NCI-H2029 treated with DMSO at 0.1 percent for 48 hours (cell line): ENCODE data around the gene PCYT2.

Experiments used
- DNase-seq: peaks from one replicate; lab custom pipeline; 2025; lab: John Stamatoyannopoulos, UW

PCYT2 gene

DNA sequence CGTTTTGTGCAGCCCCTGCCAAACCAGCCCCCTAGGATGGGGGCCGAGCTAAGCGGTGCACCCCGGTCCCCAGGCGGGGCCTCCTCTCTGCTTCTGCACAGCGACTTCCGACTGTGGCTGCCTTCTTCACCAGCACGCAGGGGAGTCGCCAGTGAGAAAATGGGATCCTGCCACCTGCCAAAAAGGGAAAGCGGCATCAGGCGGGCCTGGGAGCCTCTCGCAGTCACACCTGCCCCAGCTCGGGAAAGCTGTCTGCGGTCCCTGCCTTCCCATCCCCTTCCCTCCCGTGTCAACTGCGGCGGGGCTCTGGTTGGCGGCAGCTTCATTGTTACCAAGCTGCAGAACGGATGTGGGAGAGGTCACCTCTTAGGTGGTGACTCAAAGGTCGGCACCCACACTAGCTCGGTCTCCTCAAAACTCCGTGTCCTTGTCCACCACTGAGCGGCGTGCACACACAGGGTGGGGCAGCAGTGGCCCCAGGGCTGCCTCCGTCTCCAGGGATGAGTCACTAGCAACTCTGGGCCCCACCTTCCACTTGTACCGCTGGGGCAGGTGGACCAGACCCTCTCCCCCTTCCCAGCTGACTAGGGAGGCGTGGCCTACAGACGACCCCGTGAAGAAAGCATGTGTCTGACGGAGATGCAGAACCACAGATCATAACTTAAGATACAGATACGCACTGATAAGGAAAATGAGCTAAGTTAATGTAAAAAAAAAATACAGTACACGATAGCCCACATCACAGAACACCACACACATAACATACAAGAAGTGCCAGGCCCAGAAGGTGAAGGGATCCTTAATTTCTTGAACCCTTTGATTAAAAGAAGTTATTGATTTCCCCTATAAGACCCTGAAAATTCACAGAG lies 1.5 kb upstream of the PCYT2 start:
- no peak for DNase-seq

DNA sequence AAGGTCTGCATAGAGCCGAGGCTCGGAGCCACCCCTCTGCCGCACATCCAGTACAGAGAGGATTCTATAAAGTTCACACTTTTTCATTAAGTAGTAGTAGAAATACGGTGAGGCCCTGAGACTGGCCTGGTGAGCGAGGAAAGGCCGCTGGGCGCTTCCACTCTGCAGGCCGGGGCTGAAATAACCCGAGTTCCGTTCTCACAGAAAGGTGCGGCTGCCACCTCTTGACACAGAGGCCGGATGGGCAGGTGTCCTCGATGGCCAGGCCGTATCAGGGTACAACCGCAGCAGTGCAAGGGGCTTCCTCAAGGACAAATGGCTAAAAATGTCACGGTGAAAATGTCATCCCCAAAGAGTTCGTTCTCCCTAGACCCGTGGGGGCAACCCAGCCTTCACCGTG lies 770 bp upstream of the PCYT2 start:
- DNase-seq = no peak

DNA sequence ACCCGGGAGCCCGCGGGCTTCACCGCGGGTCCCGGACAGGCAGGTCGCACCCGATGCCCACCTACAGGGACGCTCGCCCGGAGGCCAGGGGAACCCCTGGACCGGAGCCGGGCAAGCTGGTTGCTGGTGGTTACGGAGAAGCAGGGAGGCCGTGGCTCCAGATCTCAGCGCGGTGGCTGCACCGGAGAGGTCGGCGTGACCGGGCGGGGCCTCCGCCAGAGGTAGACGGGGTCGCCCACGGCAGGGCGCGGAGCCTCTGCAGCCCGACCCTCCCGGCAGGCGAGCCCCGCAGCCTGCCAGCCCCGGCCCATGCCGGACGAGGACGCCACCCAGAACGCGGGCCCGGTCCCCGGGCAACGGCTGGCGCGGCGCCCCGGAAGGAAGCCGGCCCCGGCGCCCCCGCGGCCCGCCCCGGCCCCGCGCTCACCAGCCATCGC lies 341 bp downstream of the PCYT2 start:
- no peak for DNase-seq

DNA sequence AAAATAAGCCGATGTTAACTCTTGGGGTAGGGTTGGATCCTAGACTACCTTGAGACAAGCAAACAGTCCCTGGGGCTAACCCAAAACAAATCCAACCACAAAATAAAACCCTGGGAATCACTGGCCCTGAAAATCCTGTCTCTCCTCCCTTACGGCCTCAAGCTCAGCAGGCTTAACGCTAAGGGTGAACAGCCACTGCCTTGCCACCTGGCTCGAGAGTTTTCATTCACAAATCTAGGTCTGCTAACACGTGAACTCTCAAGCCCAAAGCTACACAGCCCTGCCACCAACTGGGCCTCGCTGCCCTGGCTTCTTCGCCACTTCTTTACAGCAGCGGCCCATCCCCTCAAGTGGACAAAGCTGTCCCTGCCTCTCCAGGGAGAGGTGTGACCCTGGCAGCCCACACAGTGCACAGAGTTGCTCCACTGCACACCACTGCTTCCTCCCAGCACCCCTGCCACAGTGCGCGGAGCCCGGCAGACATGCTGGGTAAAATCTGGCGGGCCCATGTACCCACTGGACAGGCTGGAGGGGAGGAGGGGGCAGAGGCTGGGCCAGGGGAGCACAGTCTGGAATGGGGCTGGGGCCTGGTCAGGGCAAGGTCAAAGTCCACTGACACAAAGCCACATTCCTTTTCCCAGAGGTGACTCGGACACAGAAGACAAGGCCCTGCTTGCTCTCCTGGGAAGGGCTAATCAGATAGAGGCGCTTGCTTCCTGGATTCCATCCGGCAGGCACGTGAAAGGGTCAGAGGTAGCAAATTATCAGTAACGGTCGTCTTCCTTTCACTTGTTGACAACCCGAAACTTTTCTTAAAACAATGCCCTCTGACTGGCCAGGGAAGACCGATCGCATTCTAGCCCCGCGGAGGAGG lies 996 bp downstream of the PCYT2 start:
- DNase-seq = no peak

DNA sequence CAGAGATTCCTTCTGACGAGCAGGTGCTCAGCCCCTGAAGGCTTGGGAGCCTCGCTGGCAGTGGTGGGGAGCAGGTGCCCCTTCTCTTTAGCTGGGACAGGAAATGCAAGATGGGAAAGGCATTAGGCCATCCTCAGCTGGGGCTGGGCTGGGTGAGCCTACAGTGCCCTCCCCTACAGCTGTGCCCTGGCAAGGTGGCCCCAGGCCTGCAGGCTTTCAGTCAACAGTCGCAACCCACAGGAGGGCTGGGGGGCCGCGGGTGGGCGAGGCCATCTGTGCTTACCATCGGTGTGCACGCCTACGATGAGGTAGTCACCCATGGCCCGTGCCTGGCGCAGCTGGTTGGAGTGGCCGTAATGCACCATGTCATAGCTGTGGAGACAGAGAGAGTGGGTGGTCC lies 2.0 kb downstream of the PCYT2 start:
- no peak for DNase-seq

DNA sequence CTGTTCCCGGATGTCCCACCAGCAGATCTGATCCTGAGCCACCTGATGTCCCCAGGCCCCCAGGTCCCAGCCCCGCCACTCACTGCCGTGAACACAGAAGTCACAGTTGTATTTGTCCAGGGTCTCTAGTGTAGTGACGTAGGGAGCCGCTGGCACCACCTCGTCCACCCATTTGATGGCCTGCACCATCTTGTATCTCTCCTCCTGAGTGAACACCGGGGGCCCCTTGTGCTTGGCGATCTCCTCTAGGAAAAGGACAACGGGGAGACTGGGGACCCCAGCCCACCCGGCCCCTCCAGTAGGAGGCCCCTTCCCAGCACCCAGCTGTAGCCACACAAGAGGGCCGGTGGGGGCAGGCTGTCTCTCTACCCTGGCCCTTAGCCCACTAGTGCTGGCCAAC lies 2.4 kb downstream of the PCYT2 start:
- no peak for DNase-seq

DNA sequence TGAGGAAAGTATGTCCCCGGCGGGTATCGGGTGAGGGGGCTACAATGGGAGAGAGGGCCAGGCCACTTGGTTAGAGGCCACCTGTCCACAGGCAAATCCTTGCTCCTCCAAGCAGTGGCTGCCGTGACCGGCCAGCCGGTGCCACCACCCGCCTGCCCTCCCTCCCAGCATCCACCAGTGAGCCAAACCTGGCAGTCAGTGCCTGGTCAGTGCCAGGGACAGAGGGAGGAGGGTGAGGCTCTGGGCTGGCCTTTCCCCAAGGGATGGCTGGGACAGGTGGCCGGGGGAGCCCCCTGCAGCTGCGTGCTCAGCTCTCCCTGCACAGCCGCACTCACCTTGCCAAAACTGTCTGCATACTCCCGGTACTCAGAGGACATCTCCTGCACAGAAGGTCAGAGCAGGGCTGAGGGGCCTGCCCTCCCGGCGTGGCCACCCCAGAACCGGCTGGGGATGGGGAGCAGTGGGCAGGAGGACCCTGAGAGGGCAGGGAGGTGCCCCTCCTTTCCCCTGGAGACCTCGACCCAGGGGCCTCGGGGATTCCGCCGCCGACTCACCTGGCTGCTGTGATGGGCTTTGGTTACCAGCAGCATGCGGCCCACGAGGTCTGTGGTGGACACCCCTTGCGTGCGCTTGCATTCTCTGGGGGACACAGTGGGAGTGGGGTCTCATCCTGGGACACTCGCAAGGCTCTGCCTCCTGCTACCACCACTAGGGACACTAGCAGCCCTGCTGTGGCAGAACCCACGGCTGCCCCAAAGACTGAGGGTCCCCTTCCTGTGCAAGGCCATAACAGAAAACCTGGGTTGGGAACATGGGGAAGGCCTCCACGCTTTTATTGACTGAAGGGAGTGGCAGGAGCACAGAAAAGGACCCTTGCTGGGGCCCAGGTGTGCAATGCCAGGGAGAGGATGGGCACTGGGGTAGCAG lies 3.7 kb downstream of the PCYT2 start:
- no peak for DNase-seq

DNA sequence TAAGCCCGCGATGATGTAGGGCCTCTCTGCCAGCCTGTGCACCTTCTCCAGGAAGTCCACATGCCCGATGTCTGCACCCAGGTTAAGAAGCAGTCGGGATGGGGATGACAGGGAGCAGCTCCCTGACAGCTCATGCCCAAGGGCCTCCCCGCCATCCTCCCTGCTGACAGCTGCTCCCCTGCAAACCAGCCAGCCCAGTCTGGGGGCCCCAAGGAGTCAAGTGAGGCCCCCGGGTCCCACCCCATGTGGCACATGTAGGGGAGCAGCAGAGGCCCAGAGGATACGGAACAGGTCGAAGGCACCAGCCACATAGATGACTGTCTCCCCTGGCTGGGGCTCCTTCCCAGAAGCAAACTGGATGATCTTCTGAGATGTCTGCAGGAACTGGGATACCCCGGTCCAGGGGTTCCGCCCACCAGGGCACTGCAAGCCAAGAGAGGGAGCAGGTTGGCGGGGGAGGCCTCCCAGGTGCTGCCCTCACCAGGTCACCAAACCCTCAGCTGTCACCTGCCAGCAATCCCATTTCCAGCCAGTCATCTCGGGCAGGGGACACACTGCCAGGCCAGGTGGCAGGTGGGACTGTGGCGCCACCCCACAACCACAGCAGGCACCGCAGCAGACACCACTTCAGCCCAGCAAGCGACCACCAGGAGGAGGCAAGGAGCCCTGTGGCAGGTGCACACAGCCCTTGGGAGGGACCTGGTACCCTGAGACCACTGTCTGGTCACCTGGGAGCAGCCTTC lies 4.6 kb downstream of the PCYT2 start:
- no peak for DNase-seq

DNA sequence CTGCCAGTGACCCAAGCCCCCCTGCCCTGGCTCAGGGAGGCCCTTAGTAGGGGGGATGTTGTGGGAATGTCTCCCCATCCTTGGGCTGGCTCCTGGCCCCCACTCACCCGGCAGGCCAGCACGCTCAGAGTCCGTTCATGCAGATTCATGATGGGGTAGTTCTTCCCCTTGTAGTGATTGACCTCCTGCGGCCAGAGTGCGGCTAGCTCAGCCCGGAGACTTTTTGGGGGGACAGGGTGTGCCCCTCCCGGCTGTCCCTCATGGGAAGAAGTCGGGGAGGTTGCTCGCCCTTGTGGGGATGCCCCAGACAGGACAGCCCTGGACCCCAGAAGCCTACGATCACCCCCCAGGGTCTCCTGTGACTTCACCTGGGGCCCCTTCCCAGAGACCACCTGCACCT lies 5.2 kb downstream of the PCYT2 start:
- DNase-seq = no peak

DNA sequence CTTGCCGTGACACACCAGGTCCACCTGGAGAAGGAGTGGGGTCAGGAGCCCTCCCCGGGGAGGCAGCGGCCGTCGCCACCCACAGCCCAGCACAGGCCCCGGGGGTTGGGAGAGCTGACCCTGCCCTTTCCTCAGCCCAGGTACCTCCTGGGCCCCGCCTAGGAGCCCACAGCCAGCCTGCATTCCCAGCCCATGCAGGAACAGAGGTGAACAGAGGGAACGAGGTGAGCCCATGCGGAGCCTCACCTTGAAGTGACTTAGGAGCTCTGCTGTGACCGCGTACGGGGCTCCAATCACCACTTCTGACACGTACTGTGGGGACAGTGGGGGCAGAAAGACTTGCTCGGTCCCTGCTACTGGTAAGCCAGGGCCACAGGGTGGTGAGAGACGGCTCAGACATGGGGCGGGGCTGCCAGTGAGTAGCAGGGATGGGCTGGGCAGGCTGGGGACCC lies 5.7 kb downstream of the PCYT2 start:
- no peak for DNase-seq

DNA sequence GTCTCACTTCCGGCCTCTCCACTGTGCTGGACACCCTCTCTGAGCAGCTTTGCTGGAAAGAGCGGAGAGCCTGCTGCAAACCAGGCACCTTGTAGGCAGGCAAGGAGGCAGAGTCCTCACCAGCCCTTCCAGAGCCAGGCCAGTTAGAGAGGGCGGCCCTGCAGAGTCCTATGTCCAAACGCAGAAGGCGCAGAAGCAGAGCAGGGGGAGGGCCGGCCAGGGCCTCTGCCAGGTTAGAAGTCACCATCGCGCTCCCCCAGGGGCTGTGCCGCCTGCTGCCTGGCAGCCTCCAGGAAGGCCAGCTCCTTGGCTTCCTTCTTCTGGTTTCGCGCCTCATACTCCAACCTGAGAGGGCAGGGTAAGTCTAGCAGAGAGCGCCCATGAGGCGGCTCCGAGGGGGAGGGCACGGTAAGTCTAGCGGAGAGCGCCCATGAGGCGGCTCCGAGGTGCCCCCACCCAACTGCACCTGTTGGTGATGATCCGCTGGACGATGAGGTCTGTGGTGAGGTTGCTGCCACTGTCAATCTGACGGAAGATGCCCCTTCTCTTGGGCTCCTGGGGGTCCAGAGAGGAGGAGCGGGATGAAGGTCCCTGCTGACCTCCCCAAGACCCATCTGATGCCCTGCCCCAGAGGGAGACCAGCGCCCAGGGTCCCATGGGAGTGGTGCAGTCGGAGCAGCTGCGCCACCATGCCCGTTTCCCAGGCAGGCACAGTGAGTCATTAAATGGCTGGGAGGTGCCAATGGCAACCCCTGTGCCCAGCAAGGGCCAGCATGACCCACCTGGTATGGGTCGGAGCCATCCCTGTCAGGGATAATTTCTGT lies 6.4 kb downstream of the PCYT2 start:
- no peak for DNase-seq

DNA sequence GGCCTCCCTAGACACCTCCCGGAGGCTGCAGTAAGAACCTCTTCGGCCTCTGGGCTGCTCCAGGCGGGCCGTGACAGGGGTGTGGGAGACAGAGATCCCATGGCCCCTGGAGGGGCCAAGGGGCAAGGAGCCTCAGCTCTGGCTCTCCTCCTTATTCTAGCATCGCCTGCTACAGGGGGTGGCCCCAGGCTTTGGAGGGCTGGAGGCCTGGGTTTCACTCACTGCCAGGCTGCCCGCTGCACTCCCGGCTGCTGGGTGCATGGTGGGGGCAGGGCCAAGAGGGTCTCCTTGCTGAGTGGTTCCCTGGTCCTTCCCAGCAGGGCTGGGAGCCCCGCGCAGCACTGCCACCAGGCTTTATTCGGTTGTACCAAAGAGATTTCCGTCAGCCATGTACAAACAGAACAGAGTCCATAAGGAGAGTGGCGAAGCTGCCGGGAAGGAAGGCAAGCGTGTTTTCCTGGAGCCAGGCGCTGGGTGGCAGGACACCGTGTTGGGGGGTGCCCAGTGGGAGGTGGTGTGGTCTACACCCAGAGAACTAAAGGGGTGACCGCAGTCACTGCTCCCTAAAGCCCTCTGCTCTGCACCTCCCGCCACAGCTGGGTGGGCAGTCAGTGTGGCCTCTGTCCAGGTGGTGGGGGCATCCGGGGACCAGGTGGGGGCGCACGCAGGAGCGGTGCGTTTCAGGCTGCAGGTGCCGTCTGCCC lies 7.2 kb downstream of the PCYT2 start:
- no peak for DNase-seq

DNA sequence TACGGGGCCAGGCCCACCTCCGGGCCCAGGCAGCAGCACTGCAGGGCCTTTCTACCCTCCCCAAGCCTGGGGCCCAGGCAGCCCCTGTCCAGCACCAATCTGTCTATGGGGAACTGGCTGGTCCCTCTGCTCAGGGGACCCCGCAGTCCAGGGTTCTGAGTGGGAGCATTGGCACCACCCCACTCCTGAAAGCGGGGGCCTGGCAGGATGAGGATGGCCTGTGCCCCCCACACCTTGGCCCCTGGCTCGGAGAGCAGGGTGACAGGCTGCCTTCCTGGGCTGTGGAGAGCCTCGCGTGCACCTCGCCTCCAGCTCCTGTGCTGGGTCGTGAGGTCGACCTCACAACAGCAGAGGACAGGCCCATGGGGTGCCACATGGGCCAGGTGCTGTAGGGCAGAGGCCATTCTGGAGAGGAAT lies 7.8 kb downstream of the PCYT2 start:
- DNase-seq = no peak

DNA sequence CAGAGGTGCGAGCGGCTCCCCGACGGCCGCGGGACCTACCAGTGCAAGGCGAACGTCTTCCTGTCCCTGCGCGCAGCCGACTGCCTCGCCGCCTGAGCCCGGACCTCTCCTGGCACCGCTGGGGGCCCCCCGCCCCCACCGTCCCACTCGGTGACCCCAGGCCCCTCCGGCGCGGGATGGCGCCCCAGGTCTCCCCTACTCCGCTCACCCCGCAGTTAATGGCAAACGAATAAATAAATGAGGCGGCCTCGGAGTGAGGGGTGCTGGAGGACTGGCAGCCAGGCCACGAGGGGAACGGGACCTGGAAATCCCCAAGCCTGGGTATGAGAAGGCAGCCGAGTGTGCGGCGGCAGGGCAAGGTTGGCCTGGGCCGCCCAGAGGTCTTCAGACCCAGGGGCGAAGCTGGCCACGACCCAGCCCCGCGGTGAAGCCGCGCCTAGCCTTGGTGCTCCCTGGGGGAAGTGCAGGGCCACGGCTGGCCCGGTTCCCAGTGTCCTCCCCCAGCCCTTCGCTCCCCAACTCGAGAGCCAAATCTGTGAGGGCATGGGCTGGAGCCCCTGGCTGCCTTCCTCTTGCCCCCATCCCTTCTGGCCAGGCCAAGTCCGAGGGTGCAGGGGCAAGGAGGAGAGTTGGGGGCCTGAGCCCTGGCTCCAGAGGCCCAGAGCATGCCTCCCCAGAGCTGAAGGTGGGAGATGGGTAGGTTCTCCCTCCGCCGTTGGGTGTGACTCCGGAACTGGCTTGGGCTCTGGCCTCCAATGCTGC lies 8.4 kb downstream of the PCYT2 start:
- DNase-seq = no peak

DNA sequence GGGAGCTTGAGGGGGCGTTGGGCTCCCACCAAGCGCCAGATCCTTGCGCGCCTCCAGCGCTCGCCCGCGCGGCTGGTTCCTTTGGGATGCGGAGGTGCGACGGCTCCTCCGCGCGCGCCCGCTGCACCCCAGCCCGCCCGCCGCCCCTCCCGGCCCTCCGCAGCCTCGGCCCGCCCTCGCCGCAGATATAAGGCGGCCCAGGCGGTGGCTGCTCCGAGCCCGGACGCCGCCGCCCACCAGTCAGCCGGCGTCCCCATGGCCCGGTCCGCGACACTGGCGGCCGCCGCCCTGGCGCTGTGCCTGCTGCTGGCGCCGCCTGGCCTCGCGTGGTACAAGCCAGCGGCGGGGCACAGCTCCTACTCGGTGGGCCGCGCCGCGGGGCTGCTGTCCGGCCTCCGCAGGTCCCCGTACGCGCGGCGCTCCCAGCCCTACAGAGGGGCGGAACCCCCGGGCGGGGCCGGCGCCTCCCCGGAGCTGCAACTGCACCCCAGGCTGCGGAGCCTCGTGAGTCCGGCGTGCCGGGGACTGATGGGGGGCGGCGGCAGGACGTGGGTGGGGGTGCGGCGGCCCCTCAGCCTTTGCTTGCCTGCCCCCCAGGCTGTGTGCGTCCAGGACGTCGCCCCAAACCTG lies 9.1 kb downstream of the PCYT2 start, which contains the start of gene NPB:
Gene NPB (plus strand): TSS at position 216 of the 630 bp plus-strand sequence. CDS start 40 bp downstream, at position 256.
- no peak for DNase-seq

DNA sequence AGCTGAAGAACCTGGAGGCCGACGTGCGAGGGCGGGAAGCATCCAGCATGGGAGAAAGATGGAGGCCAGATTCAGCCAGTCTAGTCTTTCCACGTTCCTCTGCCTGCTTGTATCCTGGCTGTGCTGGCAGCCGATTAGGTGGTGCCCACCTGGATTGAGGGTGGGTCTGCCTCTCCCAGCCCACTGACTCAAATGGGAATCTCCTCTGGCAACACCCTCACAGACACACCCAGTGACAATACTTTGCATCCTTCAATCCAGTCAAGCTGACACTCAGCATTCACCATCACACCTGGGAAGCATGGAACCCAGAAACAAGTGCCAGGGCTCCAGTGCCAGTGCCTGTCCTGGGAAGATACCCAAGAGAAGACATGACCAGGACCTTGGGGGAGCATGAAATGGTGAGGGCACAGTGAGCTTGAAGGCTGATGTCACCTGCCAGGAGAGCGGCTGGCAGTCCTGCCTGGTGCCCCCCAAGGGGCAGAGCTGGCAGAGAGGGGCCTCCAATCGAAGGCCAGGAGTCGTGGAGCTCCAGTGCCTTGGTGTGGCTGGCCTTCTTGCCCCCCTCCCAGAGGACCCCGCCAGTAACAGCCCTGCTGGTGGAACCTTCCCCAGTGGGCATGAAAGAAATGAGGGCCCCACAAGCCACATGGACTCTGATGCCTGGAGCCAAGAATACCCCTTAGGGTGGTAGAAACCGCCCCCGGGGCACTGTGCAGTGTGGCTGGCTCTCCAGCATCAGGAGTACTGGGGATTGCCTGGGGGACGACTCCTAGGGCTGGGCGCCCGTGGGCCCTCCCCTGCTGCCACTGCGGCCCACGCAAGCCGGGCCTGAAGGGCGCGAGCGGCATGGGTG lies 9.8 kb downstream of the PCYT2 start:
- no peak for DNase-seq

DNA sequence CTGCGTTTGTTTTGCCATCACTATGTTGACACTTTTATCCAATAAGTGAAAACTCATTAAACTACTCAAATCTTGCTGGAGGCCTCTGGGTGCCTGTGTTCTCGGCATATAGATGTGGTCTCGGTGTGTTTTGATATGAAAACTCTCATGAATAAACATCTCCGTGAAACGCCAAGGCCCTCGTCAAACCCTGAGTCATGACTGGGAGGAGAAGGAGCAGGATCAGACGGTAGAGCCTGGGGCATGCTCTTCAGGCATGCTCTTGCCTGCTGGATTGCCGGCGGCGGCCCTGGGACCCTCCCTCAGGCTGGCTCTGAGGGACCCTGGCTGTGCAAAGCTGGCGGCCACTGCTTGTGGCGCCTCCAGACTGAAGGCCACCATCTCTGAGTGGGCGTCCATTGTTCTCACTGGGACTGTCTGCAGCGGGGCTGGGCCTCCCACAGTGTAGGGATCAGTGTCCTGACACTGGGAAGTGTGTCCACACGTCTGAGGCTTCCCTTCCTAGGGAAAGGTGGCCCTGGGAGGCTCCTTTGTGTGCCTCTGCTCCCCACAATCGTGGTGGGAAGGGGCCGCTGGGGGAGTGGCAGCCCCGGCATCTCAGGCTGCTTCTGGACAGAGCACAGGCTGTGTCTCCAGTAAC lies 10.9 kb downstream of the PCYT2 start:
- DNase-seq = no peak
